ENCODE data around the gene LRPAP1.
A peak's percentile ranks its signal among the peaks of the same experiment; 100 is the strongest.

- TF ChIP-seq CTCF (conservative IDR thresholded peaks at IDR 0.05 in 1 of 2, IDR thresholded peaks at IDR 0.05 in 1 of 2; ENCODE audit: low read depth in 1 of 2, low read length in 2 of 2), result peak; percentile 97 to 99
- TF ChIP-seq EZH2 (IDR thresholded peaks at IDR 0.05; ENCODE audit: low read length, missing control alignments), result no peak
These were observed 51.6 kb downstream of the LRPAP1 start for GRCh38 chr4:3480528-3481112.

Data from fibroblast of lung (primary cell).